SU-DHL-6 (cell line): Measurements from ENCODE around the gene TAL2.

Experiments
- H2AFZ ChIP-seq: fragments of 200-600 bp; sonication (generic); 2 replicates; pipeline ENCODE4 v1.6.1; 2014; ENCODE audit warnings: low read depth, mild to moderate bottlenecking, moderate library complexity, mixed read lengths, antibody characterized with exemption, low read length; ENCODE audit not compliant: severe bottlenecking
- H3F3A ChIP-seq: fragments of 200-600 bp; shearing (Covaris generic); 2 replicates; pipeline ENCODE4 v1.6.0; 2016; ENCODE audit warnings: antibody characterized with exemption, mild to moderate bottlenecking; ENCODE audit not compliant: insufficient read depth
- H3K27ac ChIP-seq: fragments of 200-600 bp; sonication (generic); 2 replicates; pipeline ENCODE4 v1.5.1; 2016; ENCODE audit warnings: low read depth, mild to moderate bottlenecking, low read length, moderate library complexity, mixed read lengths
- H3K27me3 ChIP-seq: fragments of 200-600 bp; sonication (generic), shearing (Covaris generic); 2 replicates; pipeline ENCODE4 v1.6.0; 2014; ENCODE audit warnings: mild to moderate bottlenecking, low read length
- H3K36me3 ChIP-seq: fragments of 200-600 bp; sonication (generic); 2 replicates; pipeline ENCODE4 v1.6.1; 2014; ENCODE audit warnings: mild to moderate bottlenecking, low read length, mixed read lengths
- H3K4me2 ChIP-seq: fragments of 300-600, 200-600 bp; shearing (Covaris generic), sonication (generic); 2 replicates; pipeline ENCODE4 v1.6.0; 2014; ENCODE audit warnings: low read length, low read depth, mild to moderate bottlenecking; ENCODE audit not compliant: poor library complexity, severe bottlenecking
- H3K4me3 ChIP-seq: fragments of 200-600 bp; sonication (generic); 2 replicates; pipeline ENCODE4 v1.5.1; 2014; ENCODE audit warnings: antibody characterized with exemption, low read length, mild to moderate bottlenecking, mixed read lengths; ENCODE audit not compliant: insufficient read depth, poor library complexity, severe bottlenecking
- H3K79me2 ChIP-seq: fragments of 200-600 bp; sonication (generic); 2 replicates; pipeline ENCODE4 v1.6.1; 2014; ENCODE audit warnings: mild to moderate bottlenecking, low read length, moderate library complexity; ENCODE audit not compliant: insufficient read depth
- H3K9ac ChIP-seq: fragments of 200-600 bp; sonication (generic); 2 replicates; pipeline ENCODE4 v1.7.0; 2014; ENCODE audit warnings: mild to moderate bottlenecking, low read length
- H3K9me2 ChIP-seq: fragments of 200-600 bp; sonication (generic); replicated peaks from 2 replicates; pipeline ENCODE4 v1.6.1; 2014; ENCODE audit warnings: low read length; ENCODE audit not compliant: insufficient read depth
- H3K9me3 ChIP-seq: fragments of 200-600 bp; sonication (generic); 2 replicates; pipeline ENCODE4 v1.6.1; 2014; ENCODE audit warnings: low read length, mixed read lengths; ENCODE audit not compliant: insufficient read depth
- H4K20me1 ChIP-seq: fragments of 200-600 bp; sonication (generic); 2 replicates; pipeline ENCODE4 v1.6.1; 2014; ENCODE audit warnings: low read depth, mild to moderate bottlenecking, antibody characterized with exemption, low read length, moderate library complexity, mixed read lengths
- EZH2phosphoT487 ChIP-seq: fragments of 200-600 bp; sonication (generic), shearing (Covaris generic); conservative IDR thresholded peaks from 2 replicates; pipeline ENCODE4 v1.6.1; 2018; ENCODE audit warnings: mild to moderate bottlenecking, antibody characterized with exemption, low read length, moderate library complexity, mixed read lengths
- TF ChIP-seq, protein P1 (sequence below): fragments of 200-600 bp; sonication (generic); IDR thresholded peaks from one replicate; pipeline ENCODE4 v1.5.1; 2017; ENCODE audit warnings: antibody characterized with exemption, mild to moderate bottlenecking, low read length, moderate library complexity; ENCODE audit not compliant: insufficient read depth, poor library complexity, severe bottlenecking

TAL2 gene

DNA sequence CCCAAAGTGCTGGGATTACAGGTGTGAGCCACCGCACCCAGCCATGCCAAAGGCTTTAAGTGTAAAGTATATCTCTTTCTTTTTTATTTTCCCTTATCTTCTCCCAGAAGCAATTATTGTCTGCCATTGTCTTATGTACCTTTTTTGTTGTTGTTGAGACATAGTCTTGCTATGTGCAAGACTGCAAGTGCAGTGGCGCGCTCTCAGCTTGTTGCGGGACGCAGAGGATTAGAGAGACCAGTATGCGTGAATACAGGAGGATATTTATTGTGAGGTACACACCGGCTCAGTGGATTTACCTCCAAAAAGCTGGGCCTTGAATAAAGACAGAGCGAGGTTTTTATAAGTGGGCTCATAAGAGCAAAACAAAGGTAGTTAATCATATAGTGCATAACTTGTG is 43.9 kb downstream of the TAL2 start:
- peaks cover 23% of the 10 kb centered on the region for H3K79me2 ChIP-seq
- 0 out of 2 replicates have a peak, but pooled peaks cover 6% of the 10 kb centered on the region for H3K36me3 ChIP-seq
- H2AFZ ChIP-seq = no peak overlapping the region
- no peak overlapping the region for H3K4me2 ChIP-seq
- no peaks in the 10 kb centered on the region for H4K20me1 ChIP-seq
- no peaks in the 10 kb centered on the region for H3K9me3 ChIP-seq
- H3K27me3 ChIP-seq = no peaks in the 10 kb centered on the region
- H3K27ac ChIP-seq = no peak overlapping the region
- no peaks in the 10 kb centered on the region for H3K9me2 ChIP-seq
- no peak for TF ChIP-seq EZH2phosphoT487
- TF ChIP-seq, protein P1, sequence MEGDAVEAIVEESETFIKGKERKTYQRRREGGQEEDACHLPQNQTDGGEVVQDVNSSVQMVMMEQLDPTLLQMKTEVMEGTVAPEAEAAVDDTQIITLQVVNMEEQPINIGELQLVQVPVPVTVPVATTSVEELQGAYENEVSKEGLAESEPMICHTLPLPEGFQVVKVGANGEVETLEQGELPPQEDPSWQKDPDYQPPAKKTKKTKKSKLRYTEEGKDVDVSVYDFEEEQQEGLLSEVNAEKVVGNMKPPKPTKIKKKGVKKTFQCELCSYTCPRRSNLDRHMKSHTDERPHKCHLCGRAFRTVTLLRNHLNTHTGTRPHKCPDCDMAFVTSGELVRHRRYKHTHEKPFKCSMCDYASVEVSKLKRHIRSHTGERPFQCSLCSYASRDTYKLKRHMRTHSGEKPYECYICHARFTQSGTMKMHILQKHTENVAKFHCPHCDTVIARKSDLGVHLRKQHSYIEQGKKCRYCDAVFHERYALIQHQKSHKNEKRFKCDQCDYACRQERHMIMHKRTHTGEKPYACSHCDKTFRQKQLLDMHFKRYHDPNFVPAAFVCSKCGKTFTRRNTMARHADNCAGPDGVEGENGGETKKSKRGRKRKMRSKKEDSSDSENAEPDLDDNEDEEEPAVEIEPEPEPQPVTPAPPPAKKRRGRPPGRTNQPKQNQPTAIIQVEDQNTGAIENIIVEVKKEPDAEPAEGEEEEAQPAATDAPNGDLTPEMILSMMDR = no peak
- H3K4me3 ChIP-seq = no peak overlapping the region
- H3F3A ChIP-seq = no peaks in the 10 kb centered on the region
- H3K9ac ChIP-seq = no peak overlapping the region

GRCh38 chr9:105708405-105708804 is 46.1 kb downstream of the TAL2 start:
- no peaks in the 10 kb centered on the region for H3K27me3 ChIP-seq
- H3K4me2 ChIP-seq = peak overlapping the region; percentile 24
- no peak overlapping the region for H3K27ac ChIP-seq
- TF ChIP-seq, protein P1 = no peak
- TF ChIP-seq EZH2phosphoT487 = no peak
- no peak overlapping the region for H3K9ac ChIP-seq
- H3K4me3 ChIP-seq = no peak overlapping the region
- H3K9me3 ChIP-seq = no peaks in the 10 kb centered on the region
- H3K36me3 ChIP-seq = no peaks in the 10 kb centered on the region
- peaks cover 4% of the 10 kb centered on the region; the same call in 1 of the 2 replicates for H3K79me2 ChIP-seq
- H4K20me1 ChIP-seq = no peaks in the 10 kb centered on the region
- no peaks in the 10 kb centered on the region for H3K9me2 ChIP-seq
- H3F3A ChIP-seq = no peaks in the 10 kb centered on the region
- no peak overlapping the region for H2AFZ ChIP-seq

DNA sequence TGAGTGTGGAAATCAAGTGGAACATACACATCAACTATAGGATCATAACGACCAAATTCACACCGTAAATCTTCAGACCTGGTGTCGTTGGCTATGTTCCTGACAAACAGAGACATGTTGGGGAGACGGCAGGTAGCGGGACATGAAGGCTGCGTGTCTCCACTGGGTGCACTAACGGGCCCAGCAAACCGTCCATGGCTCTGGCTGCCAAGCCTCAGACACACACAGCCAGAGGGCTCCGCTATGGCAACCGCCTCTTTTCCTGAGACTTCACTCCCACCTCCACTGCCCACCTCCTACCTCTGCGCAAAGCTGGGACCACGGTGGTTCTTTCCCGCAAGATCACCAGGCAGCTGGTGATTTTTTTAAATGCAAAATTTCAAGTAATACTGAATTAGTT is 48.4 kb downstream of the TAL2 start:
- Histone ChIP-seq H3F3A (no peaks in the 10 kb centered on the region; the same call in 1 of the 2 replicates), H3K9me2 (no peaks in the 10 kb centered on the region), H3K9ac (no peak overlapping the region), H3K79me2 (no peaks in the 10 kb centered on the region), H3K36me3 (0 out of 2 replicates have a peak, but pooled peaks cover 5% of the 10 kb centered on the region), H3K27me3 (no peaks in the 10 kb centered on the region), H3K4me2 (no peak overlapping the region), H3K27ac (no peak overlapping the region), H4K20me1 (no peaks in the 10 kb centered on the region), H3K9me3 (no peaks in the 10 kb centered on the region), H2AFZ (no peak overlapping the region), H3K4me3 (no peak overlapping the region)
- TF ChIP-seq EZH2phosphoT487 = no peak
- TF ChIP-seq, protein P1 = no peak
